Esophagus (tissue), 2 donors: Measurements from ENCODE around the gene RABAC1. TPM values are rescaled to one million over a fixed set of nuclear protein-coding genes. Genes with fewer than 3 reads are reported as not detected.

ENCODE experiments used
- H3K27ac ChIP-seq, 2 donors: one replicate each; pipeline ENCODE4 v1.5.1; 2013; ENCODE audit warnings: low read depth in 2 of 2, mild to moderate bottlenecking in 2 of 2, inconsistent platforms in 1 of 2, low read length in 1 of 2, moderate library complexity in 1 of 2
- H3K27me3 ChIP-seq, 2 donors: one replicate each; pipeline ENCODE4 v1.6.1; 2013; ENCODE audit warnings: low read length in 2 of 2, control low read depth in 1 of 2, mild to moderate bottlenecking in 1 of 2; ENCODE audit not compliant: insufficient read depth in 2 of 2, control insufficient read depth in 1 of 2
- H3K36me3 ChIP-seq, 2 donors: one replicate each; pipeline ENCODE4 v1.6.1; 2013; ENCODE audit warnings: low read length in 1 of 2; ENCODE audit not compliant: control insufficient read depth in 2 of 2, insufficient read depth in 2 of 2
- H3K4me1 ChIP-seq, 2 donors: one replicate each; pipeline ENCODE4 v1.6.1; 2013; ENCODE audit warnings: low read length in 1 of 2; ENCODE audit not compliant: control insufficient read depth in 2 of 2, insufficient read depth in 2 of 2
- H3K4me3 ChIP-seq, 2 donors: one replicate each; pipeline ENCODE4 v1.5.1; 2013; ENCODE audit warnings: low read length in 2 of 2, mild to moderate bottlenecking in 2 of 2, low read depth in 1 of 2, moderate library complexity in 1 of 2
- H3K9me3 ChIP-seq, 2 donors: one replicate each; pipeline ENCODE4 v1.6.1; 2013; ENCODE audit warnings: mild to moderate bottlenecking in 2 of 2, low read depth in 1 of 2, low read length in 1 of 2, moderate library complexity in 1 of 2; ENCODE audit not compliant: control insufficient read depth in 2 of 2, insufficient read depth in 1 of 2
- WGBS, 2 donors: extraction: QIAGEN DNeasy Blood & Tissue Kit; methylation state at CpG; one replicate each; pipeline ENCODE4 v1.1.7; 2013; 5-methylcytosine and 5-hydroxymethylcytosine counted together
- polyA plus RNA-seq, 2 donors: library from polyadenylated mRNA; stranded (reverse); fragments of 200-250 nt; gene quantifications; one replicate each; pipeline ENCODE4 v1.2.3, GENCODE V29; 2013
- donor health status: healthy with polysubstance abuse.
- donor health status: Bipolar disorder and iron deficiency.

Gene RABAC1
- polyA plus RNA-seq, 2 donors: 77.7 to 121 TPM

GRCh38 chr19:41990028-41990427, 30.9 kb upstream of the RABAC1 start:
- peaks cover 4 to 5% of the 10 kb centered on the region in 2 donors for H3K4me1 ChIP-seq
- H3K9me3 ChIP-seq: no peaks in the 10 kb centered on the region
- WGBS, 2 donors: 74 to 87% methylated on average over 4 of the region's 4 CpGs
- no peaks in the 10 kb centered on the region for H3K36me3 ChIP-seq
- no peak overlapping the region for H3K27ac ChIP-seq
- H3K4me3 ChIP-seq: no peak overlapping the region
- H3K27me3 ChIP-seq: peaks cover 0 to 5% of the 10 kb centered on the region in 2 donors

DNA sequence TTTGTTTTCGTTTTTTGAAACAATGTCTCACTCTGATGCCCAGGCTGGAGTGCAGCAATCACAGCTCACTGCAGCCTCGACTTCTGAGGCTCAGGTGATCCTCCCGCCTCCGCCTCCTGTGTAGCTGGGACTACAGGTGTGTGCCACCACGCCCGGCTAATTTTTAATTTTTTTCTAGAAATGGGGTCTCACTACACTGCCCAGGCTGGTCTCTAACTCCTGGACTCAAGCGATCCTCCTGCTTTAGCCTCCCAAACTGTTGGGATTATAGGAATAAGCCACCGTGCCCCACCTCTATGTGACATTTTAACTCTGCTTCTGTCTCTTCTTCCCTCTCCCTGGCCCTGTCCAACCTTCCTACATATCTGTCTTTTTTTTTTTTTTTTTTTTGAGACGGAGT, 29.8 kb upstream of the RABAC1 start:
- no peak overlapping the region for H3K27ac ChIP-seq
- no peaks in the 10 kb centered on the region for H3K36me3 ChIP-seq
- WGBS, 2 donors: 84 to 86% methylated on average over 9 of the region's 9 CpGs
- H3K27me3 ChIP-seq: peaks cover 0 to 5% of the 10 kb centered on the region in 2 donors
- no peaks in the 10 kb centered on the region for H3K9me3 ChIP-seq
- H3K4me1 ChIP-seq: peaks cover 4 to 5% of the 10 kb centered on the region in 2 donors
- H3K4me3 ChIP-seq: no peak overlapping the region

DNA sequence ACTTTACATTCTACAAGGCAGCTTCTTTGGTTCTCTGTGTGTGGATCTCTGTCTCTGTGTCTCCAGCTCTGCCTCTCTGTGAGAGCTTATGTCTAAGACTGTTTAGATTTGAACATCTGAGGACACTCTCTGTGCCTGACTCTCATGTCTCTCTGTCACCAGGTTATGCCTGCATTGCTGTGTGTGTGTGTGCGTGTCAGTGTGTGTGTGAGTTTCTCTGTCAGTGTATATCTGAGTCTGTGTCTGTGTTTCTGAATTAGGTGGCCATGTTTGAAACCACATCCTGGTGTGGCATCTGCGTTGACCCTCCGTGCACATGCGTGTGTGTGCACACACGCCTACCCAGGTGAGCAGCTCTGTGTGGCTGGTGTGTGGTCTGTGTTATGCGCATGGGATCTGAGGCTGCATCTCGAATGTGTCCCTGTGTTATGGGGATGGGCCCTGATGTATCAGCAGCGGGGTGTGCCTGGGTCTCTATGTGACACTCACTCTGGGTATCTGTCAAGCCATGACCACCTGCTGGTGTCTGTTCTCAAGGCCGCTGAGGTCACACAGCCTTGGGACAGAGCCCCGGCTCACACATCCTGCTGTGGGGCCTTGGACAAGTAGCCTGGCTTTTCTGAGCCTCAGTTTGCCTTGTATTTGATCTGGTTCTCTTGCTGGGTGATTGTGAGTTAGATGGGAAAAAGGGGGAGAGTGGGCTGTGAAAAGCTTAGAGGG, 28.2 kb upstream of the RABAC1 start:
- H3K4me1 ChIP-seq: no peaks in the 10 kb centered on the region
- no peaks in the 10 kb centered on the region for H3K27me3 ChIP-seq
- no peak overlapping the region for H3K4me3 ChIP-seq
- H3K9me3 ChIP-seq: no peaks in the 10 kb centered on the region
- no peaks in the 10 kb centered on the region for H3K36me3 ChIP-seq
- no peak overlapping the region for H3K27ac ChIP-seq
- 83 to 88% methylated on average over 10 of the region's 10 CpGs for WGBS, 2 donors

GRCh38 chr19:41984961-41985360, 25.8 kb upstream of the RABAC1 start:
- Histone ChIP-seq H3K36me3 (no peaks in the 10 kb centered on the region), H3K9me3 (no peaks in the 10 kb centered on the region), H3K27me3 (no peaks in the 10 kb centered on the region), H3K27ac (no peak overlapping the region), H3K4me3 (no peak overlapping the region), H3K4me1 (no peaks in the 10 kb centered on the region)
- WGBS, 2 donors: 73 to 83% methylated on average over 17 of the region's 17 CpGs

GRCh38 chr19:41981724-41982123, 22.6 kb upstream of the RABAC1 start:
- WGBS, 2 donors: 80 to 83% methylated on average over 15 of the region's 15 CpGs
- H3K9me3 ChIP-seq: no peaks in the 10 kb centered on the region
- H3K4me3 ChIP-seq: no peak overlapping the region
- no peaks in the 10 kb centered on the region for H3K27me3 ChIP-seq
- H3K27ac ChIP-seq: no peak overlapping the region
- H3K4me1 ChIP-seq: no peaks in the 10 kb centered on the region
- no peaks in the 10 kb centered on the region for H3K36me3 ChIP-seq

GRCh38 chr19:41978470-41978869, 19.3 kb upstream of the RABAC1 start:
- H3K9me3 ChIP-seq: no peaks in the 10 kb centered on the region
- no peaks in the 10 kb centered on the region for H3K36me3 ChIP-seq
- H3K27me3 ChIP-seq: no peaks in the 10 kb centered on the region
- H3K27ac ChIP-seq: no peak overlapping the region
- 88 to 90% methylated on average over 17 of the region's 17 CpGs for WGBS, 2 donors
- no peak overlapping the region for H3K4me3 ChIP-seq
- H3K4me1 ChIP-seq: no peaks in the 10 kb centered on the region

DNA sequence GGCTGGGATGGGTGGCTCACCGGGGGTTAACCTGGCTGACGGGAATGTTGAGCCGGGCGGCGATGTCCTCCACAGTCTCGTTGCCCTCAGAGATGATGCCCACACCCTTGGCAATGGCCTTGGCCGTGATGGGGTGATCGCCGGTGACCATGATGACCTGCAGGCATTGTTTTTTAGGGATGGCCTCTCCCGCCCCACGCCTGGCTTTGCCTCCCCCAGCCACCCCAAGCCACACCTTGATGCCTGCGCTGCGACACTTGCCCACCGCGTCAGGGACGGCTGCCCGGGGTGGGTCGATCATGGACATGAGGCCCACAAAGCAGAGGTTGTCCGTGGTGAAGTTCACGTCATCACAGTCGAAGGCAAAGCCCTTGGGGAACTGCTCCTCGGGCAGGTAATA, 18.8 kb upstream of the RABAC1 start:
- WGBS, 2 donors: 82 to 83% methylated on average over 22 of the region's 22 CpGs
- Histone ChIP-seq H3K4me1 (no peaks in the 10 kb centered on the region), H3K4me3 (no peak overlapping the region), H3K9me3 (no peaks in the 10 kb centered on the region), H3K27me3 (no peaks in the 10 kb centered on the region), H3K27ac (no peak overlapping the region), H3K36me3 (no peaks in the 10 kb centered on the region)

GRCh38 chr19:41974652-41975051, 15.5 kb upstream of the RABAC1 start:
- H3K9me3 ChIP-seq: no peaks in the 10 kb centered on the region
- no peak overlapping the region for H3K4me3 ChIP-seq
- 47 to 61% methylated on average over 8 of the region's 8 CpGs for WGBS, 2 donors
- no peaks in the 10 kb centered on the region for H3K4me1 ChIP-seq
- H3K27ac ChIP-seq: no peak overlapping the region
- no peaks in the 10 kb centered on the region for H3K36me3 ChIP-seq
- no peaks in the 10 kb centered on the region for H3K27me3 ChIP-seq

GRCh38 chr19:41971363-41971762, 12.2 kb upstream of the RABAC1 start:
- Histone ChIP-seq H3K4me1 (no peaks in the 10 kb centered on the region), H3K36me3 (no peaks in the 10 kb centered on the region)
- WGBS, 2 donors: 88 to 89% methylated on average over 11 of the region's 11 CpGs

GRCh38 chr19:41969772-41970458, 10.8 kb upstream of the RABAC1 start:
- Histone ChIP-seq H3K9me3 (no peaks in the 10 kb centered on the region), H3K27me3 (no peaks in the 10 kb centered on the region)
- 86 to 91% methylated on average over 19 of the region's 19 CpGs for WGBS, 2 donors

More at GRCh38 chr19:41971363-41971762, 12.2 kb upstream of the RABAC1 start:
- no peak overlapping the region for H3K27ac ChIP-seq
- H3K27me3 ChIP-seq: no peaks in the 10 kb centered on the region
- no peaks in the 10 kb centered on the region for H3K9me3 ChIP-seq
- H3K4me3 ChIP-seq: no peak overlapping the region

More at GRCh38 chr19:41969772-41970458, 10.8 kb upstream of the RABAC1 start:
- H3K36me3 ChIP-seq: no peaks in the 10 kb centered on the region
- no peak overlapping the region for H3K27ac ChIP-seq
- H3K4me1 ChIP-seq: no peaks in the 10 kb centered on the region
- H3K4me3 ChIP-seq: no peak overlapping the region
